HAP-1 (cell line): ENCODE data around the gene FCHO1.

Experiments used
- DNase-seq, 2 experiments: peaks; one replicate each; pipeline ENCODE4 v3.0.0-alpha.2; 2016 to 2020; ENCODE audit warnings: low spot score in 2 of 2
- H3K27me3 ChIP-seq: fragments of 250-450 bp; sonication (Bioruptor Pico); 2 replicates; pipeline ENCODE4 v1.5.1; 2020; ENCODE audit warnings: low read depth, mild to moderate bottlenecking, moderate library complexity
- H3K36me3 ChIP-seq: fragments of 250-450 bp; sonication (Bioruptor Pico); replicated peaks from 2 replicates; pipeline ENCODE4 v1.5.1; 2020; ENCODE audit warnings: mild to moderate bottlenecking
- H3K4me1 ChIP-seq: fragments of 250-450 bp; sonication (Bioruptor Pico); 2 replicates; pipeline ENCODE4 v1.5.1; 2020; ENCODE audit warnings: mild to moderate bottlenecking
- H3K4me3 ChIP-seq: fragments of 250-450 bp; sonication (Bioruptor Pico); 2 replicates; pipeline ENCODE4 v1.5.1; 2020; ENCODE audit warnings: mild to moderate bottlenecking, moderate library complexity
- H3K9me3 ChIP-seq: fragments of 250-450 bp; sonication (Bioruptor Pico); 2 replicates; pipeline ENCODE4 v1.5.1; 2020; ENCODE audit warnings: mild to moderate bottlenecking, moderate library complexity
- in situ Hi-C: fragments of 300-500 bp; cut with MboI; formaldehyde crosslinking; loops from 3 replicates; pipeline ENCODE4 v1.14.3; 2020; ENCODE audit warnings: low sequenced_read_pairs, inconsistent platforms, mixed read lengths

Gene FCHO1

DNA sequence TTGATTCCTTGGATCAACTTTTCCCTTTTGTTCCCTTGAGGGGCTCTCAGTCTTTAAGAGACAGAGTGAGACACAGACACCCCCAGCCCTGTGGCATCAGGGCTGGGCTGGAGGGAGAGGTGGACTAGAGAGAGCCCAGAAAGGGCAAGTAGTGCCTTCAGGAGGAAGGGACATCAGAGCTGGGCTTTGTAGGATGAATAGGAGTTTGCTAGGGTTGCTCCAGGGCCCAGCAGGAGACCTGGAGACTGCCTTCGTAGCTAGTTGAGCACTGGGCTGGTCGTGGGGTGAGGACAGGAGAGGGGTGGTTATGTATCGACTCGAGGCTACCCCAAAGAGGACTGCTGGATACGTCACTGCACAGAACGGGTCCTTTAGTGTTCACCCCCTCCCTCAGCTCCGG, 26.6 kb upstream of the FCHO1 start:
- no peak overlapping the region for H3K4me3 ChIP-seq
- in situ Hi-C loops, result no loop called here
- H3K36me3 ChIP-seq, result peaks cover 65% of the 10 kb centered on the region
- H3K27me3 ChIP-seq, result no peaks in the 10 kb centered on the region
- DNase-seq, result no peak
- peaks cover 3% of the 10 kb centered on the region; the same call in 1 of the 2 replicates for H3K4me1 ChIP-seq
- no peaks in the 10 kb centered on the region for H3K9me3 ChIP-seq

DNA sequence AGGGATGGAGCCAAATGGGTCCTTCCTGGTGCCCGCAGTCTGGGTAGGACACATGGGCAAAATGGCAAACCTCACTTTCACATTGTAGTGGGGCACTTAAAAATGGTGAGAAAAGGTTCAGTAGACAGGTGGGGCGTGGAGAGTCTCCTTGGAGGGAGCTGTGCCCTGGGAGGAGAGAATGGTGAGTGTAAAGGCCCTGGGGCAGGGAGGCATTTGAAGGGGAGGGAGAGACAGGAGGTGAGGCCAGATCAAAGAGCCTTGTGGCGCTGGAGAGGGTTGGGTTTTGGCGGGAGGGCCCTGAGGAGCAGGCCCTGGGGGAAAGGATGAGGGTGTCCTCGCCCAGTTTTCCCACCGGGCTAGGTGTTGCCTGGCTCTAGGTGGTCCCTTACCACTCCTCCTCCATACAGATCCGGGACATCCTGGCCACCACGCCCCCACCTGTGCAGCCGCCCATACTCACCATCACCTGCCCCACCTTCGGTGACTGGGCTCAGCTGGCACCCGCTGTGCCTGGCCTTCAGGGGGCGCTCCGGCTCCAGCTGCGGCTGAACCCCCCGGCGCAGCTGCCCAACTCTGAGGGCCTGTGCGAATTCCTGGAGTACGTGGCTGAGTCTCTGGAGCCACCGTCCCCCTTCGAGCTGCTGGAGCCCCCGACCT, 25.7 kb upstream of the FCHO1 start:
- in situ Hi-C loops, result no loop called here
- no peaks in the 10 kb centered on the region for H3K27me3 ChIP-seq
- no peaks in the 10 kb centered on the region for H3K9me3 ChIP-seq
- no peaks in the 10 kb centered on the region for H3K4me1 ChIP-seq
- H3K36me3 ChIP-seq, result peaks cover 74% of the 10 kb centered on the region
- H3K4me3 ChIP-seq, result no peak overlapping the region
- DNase-seq, result no peak

DNA sequence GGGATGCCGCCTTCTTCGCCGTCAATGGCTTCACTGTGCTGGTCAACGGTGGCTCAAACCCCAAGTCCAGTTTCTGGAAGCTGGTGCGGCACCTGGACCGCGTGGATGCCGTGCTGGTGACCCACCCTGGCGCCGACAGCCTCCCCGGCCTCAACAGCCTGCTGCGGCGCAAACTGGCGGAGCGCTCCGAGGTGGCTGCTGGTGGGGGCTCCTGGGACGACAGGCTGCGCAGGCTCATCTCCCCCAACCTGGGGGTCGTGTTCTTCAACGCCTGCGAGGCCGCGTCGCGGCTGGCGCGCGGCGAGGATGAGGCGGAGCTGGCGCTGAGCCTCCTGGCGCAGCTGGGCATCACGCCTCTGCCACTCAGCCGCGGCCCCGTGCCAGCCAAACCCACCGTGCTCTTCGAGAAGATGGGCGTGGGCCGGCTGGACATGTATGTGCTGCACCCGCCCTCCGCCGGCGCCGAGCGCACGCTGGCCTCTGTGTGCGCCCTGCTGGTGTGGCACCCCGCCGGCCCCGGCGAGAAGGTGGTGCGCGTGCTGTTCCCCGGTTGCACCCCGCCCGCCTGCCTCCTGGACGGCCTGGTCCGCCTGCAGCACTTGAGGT, 25.0 kb upstream of the FCHO1 start:
- H3K36me3 ChIP-seq, result peaks cover 75% of the 10 kb centered on the region

GRCh38 chr19:17726964-17727773, 24.1 kb upstream of the FCHO1 start:
- H3K36me3 ChIP-seq, result peaks cover 76% of the 10 kb centered on the region
- no peak overlapping the region for H3K4me3 ChIP-seq
- H3K27me3 ChIP-seq, result no peaks in the 10 kb centered on the region
- 0 out of 2 replicates have a peak, but pooled peaks cover 3% of the 10 kb centered on the region for H3K9me3 ChIP-seq
- in situ Hi-C loops, result no loop called here
- H3K4me1 ChIP-seq, result no peaks in the 10 kb centered on the region
- DNase-seq, result no peak

More for the DNA sequence above, 25.0 kb upstream of the FCHO1 start:
- H3K9me3 ChIP-seq, result 0 out of 2 replicates have a peak, but pooled peaks cover 3% of the 10 kb centered on the region
- no peak for DNase-seq
- H3K27me3 ChIP-seq, result no peaks in the 10 kb centered on the region
- in situ Hi-C loops, result no loop called here
- H3K4me1 ChIP-seq, result no peaks in the 10 kb centered on the region
- no peak overlapping the region for H3K4me3 ChIP-seq

GRCh38 chr19:17727843-17728242, 23.4 kb upstream of the FCHO1 start:
- no peak for DNase-seq
- no peak overlapping the region for H3K4me3 ChIP-seq
- no peaks in the 10 kb centered on the region for H3K4me1 ChIP-seq
- in situ Hi-C loops, result no loop called here
- H3K36me3 ChIP-seq, result peaks cover 76% of the 10 kb centered on the region
- H3K27me3 ChIP-seq, result no peaks in the 10 kb centered on the region
- H3K9me3 ChIP-seq, result 0 out of 2 replicates have a peak, but pooled peaks cover 3% of the 10 kb centered on the region

DNA sequence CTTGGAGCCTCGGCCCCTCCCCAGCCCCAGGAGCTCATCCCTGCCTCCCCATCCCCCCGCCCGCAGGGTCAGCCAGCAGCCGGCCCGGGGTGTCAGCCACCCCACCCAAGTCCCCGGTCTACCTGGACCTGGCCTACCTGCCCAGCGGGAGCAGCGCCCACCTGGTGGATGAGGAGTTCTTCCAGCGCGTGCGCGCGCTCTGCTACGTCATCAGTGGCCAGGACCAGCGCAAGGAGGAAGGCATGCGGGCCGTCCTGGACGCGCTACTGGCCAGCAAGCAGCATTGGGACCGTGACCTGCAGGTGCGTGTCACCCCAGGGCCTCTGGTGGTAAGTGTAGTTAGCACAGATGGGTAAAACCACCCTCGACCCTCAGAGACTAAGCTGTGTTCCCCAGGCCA, 18.1 kb upstream of the FCHO1 start:
- H3K9me3 ChIP-seq, result 0 out of 2 replicates have a peak, but pooled peaks cover 3% of the 10 kb centered on the region
- in situ Hi-C loops, result no loop called here
- H3K27me3 ChIP-seq, result no peaks in the 10 kb centered on the region
- peaks cover 7% of the 10 kb centered on the region for H3K4me1 ChIP-seq
- H3K4me3 ChIP-seq, result no peak overlapping the region
- no peak for DNase-seq
- peaks cover 55% of the 10 kb centered on the region for H3K36me3 ChIP-seq

- no peaks in the 10 kb centered on the region for H3K27me3 ChIP-seq
- in situ Hi-C loops, result no loop called here
- H3K4me3 ChIP-seq, result no peak overlapping the region
- peaks cover 48% of the 10 kb centered on the region for H3K36me3 ChIP-seq
- H3K9me3 ChIP-seq, result 0 out of 2 replicates have a peak, but pooled peaks cover 3% of the 10 kb centered on the region
- peaks cover 9% of the 10 kb centered on the region for H3K4me1 ChIP-seq
- no peak for DNase-seq
These were observed 17.1 kb upstream of the FCHO1 start for GRCh38 chr19:17734146-17734545.

- in situ Hi-C loops, result no loop called here
- Histone ChIP-seq H3K4me3 (no peak overlapping the region), H3K36me3 (peaks cover 35% of the 10 kb centered on the region), H3K4me1 (peaks cover 13% of the 10 kb centered on the region), H3K9me3 (0 out of 2 replicates have a peak, but pooled peaks cover 3% of the 10 kb centered on the region), H3K27me3 (no peaks in the 10 kb centered on the region)
- DNase-seq, result no peak
These were observed 15.9 kb upstream of the FCHO1 start for GRCh38 chr19:17735410-17735809.

DNA sequence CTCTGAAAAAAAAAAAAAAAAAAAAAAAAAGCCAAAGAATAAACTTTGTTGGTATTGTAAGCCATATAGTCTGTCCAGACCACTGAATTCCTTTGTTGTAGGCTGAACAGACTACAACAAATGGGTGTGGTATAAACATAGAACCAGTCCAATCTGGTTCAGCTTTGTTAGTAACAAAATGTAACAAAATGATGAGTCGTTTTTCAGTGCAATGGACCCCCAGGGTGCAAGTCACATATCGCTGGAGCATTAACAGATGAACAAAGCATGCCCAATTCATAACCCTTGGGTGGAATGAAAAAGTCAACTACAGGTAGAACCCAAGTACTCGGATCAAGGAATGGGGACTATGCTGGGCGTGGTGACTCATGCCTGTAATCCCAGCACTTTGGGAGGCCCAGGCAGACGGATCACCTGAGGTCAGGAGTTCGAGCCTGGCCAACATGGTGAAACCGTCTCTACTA, 13.6 kb upstream of the FCHO1 start:
- in situ Hi-C loops, result no loop called here
- Histone ChIP-seq H3K4me1 (peaks cover 13% of the 10 kb centered on the region), H3K9me3 (no peaks in the 10 kb centered on the region), H3K36me3 (peaks cover 24% of the 10 kb centered on the region), H3K27me3 (no peaks in the 10 kb centered on the region), H3K4me3 (no peak overlapping the region)
- peak in 1 of 2 experiments; percentile 24 for DNase-seq

- H3K36me3 ChIP-seq, result peaks cover 12% of the 10 kb centered on the region; the same call in 1 of the 2 replicates
- H3K4me3 ChIP-seq, result no peak overlapping the region
- peaks cover 13% of the 10 kb centered on the region for H3K4me1 ChIP-seq
- in situ Hi-C loops, result no loop called here
- H3K27me3 ChIP-seq, result no peaks in the 10 kb centered on the region
- no peaks in the 10 kb centered on the region for H3K9me3 ChIP-seq
- peak; percentile 10 to 87 for DNase-seq
These were observed 12.0 kb upstream of the FCHO1 start for GRCh38 chr19:17739121-17739875.

GRCh38 chr19:17741456-17741855, 9.8 kb upstream of the FCHO1 start:
- Histone ChIP-seq H3K4me1 (peaks cover 13% of the 10 kb centered on the region), H3K27me3 (no peaks in the 10 kb centered on the region), H3K9me3 (no peaks in the 10 kb centered on the region), H3K36me3 (peaks cover 5% of the 10 kb centered on the region; the same call in 1 of the 2 replicates), H3K4me3 (no peak overlapping the region)
- no peak for DNase-seq
- in situ Hi-C loops, result no loop called here

GRCh38 chr19:17743874-17744580, 7.2 kb upstream of the FCHO1 start:
- Histone ChIP-seq H3K4me1 (peaks cover 5% of the 10 kb centered on the region), H3K9me3 (no peaks in the 10 kb centered on the region), H3K36me3 (0 out of 2 replicates have a peak, but pooled peaks cover 1% of the 10 kb centered on the region), H3K27me3 (no peaks in the 10 kb centered on the region), H3K4me3 (no peak overlapping the region)
- in situ Hi-C loops, result no loop called here
- no peak for DNase-seq
